Measurements from ENCODE around the gene CD68.

Gene CD68

GRCh38 chr17:7559320-7560171 lies 19.9 kb upstream of the CD68 start:
- DNase-seq = no peak

- DNase-seq = no peak
Measured at GRCh38 chr17:7560172-7561027, 19.0 kb upstream of the CD68 start.

DNA sequence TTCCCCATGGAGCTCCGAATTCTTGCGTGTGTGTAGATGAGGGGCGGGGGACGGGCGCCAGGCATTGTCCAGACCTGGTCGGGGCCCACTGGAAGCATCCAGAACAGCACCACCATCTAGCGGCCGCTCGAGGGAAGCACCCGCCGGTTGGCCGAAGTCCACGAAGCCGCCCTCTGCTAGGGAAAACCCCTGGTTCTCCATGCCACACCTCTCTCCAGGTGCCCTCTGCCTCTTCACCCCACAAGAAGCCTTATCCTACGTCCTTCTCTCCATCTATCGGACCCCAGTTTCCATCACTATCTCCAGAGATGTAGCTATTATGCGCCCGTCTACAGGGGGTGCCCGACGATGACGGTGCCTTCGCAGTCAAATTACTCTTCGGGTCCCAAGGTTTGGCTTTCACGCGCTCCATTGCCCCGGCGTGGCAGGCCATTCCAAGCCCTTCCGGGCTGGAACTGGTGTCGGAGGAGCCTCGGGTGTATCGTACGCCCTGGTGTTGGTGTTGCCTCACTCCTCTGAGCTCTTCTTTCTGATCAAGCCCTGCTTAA lies 18.3 kb upstream of the CD68 start:
- DNase-seq = peak; percentile 77 to 78

GRCh38 chr17:7561589-7562207 lies 17.7 kb upstream of the CD68 start, which contains the start of gene SENP3:
SENP3 (plus strand) TSS chr17:7561919; CDS start chr17:7563077, 1,158 bp downstream.
- DNase-seq = peak; percentile 74 to 80

GRCh38 chr17:7562208-7562605 lies 17.2 kb upstream of the CD68 start:
- no peak for DNase-seq

GRCh38 chr17:7563115-7563869 lies 16.1 kb upstream of the CD68 start:
- DNase-seq = no peak

- DNase-seq = no peak
Measured at GRCh38 chr17:7569571-7569970, 9.9 kb upstream of the CD68 start.

DNA sequence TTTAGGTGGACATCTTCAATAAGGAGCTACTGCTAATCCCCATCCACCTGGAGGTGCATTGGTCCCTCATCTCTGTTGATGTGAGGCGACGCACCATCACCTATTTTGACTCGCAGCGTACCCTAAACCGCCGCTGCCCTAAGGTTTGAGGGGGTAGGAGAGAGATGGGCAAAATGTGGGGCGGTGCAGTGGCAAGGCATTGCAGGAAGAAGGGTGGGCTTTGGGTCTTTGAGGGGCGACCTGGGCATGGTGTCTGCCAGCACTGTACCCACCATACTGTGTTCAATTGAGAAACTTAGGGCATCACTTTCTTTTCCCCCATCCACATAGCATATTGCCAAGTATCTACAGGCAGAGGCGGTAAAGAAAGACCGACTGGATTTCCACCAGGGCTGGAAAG lies 9.1 kb upstream of the CD68 start:
- DNase-seq = no peak

- no peak for DNase-seq
Measured at GRCh38 chr17:7572338-7572587, 7.2 kb upstream of the CD68 start.

DNA sequence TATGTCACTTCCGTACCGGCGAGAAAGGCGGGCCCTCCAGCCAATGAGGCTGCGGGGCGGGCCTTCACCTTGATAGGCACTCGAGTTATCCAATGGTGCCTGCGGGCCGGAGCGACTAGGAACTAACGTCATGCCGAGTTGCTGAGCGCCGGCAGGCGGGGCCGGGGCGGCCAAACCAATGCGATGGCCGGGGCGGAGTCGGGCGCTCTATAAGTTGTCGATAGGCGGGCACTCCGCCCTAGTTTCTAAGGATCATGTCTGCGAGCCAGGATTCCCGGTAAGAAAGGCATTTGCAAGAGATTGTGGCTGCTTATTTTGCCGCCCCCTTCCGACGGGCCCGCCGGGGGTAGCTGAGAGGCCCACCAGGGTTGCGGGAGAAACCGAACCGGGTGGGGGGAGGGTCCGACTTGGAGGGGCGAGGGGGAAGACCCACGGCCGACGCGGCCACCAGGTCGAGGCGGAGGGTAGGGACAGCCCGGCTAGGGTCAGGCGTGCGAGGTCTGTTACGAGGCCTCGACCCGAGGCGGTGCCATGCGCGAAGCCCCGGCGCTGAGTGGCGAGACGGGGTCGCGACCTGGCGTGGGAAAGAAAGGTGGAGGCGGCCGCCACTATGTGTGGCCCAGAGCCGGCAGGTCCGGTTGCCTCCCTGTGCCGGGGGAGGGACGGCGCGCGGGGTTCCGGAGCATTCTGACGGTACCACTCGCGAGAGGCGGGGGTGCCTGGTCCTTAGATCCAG lies 6.7 kb upstream of the CD68 start:
- DNase-seq = peak; percentile 99 to 100

- DNase-seq = peak; percentile 83 to 85
Measured at GRCh38 chr17:7573324-7574080, 5.9 kb upstream of the CD68 start.

DNA sequence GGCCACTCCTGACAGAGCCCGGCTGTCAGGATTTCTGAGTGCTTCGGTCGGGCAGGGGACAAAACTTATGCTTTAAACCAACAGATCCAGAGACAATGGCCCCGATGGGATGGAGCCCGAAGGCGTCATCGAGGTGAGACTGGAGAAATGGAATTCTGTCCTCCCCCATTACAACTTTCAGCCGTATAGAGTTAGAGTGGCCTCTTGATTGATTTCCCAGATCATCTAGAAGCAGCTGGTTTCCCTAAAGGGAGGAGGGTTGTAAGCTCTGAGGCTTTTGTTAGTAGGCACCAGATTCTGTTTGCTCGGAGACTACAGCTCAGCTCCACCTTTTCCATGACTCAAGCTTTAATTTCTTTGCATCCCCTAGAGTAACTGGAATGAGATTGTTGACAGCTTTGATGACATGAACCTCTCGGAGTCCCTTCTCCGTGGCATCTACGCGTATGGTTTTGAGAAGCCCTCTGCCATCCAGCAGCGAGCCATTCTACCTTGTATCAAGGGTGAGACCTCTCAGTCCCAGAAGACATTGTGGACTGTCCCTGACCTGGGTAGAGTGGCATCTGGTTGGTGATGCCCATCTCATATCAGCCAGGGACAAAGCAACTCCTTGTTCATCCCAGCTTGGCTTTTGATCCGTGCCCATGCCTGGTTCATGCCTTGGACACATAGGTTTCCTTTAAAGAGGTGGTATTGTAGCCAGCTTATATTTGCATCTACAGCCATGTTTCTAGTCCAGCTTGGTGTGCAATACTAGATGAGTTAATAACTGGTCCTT lies 5.1 kb upstream of the CD68 start:
- DNase-seq = no peak

- no peak for DNase-seq
Measured at GRCh38 chr17:7575481-7575883, 4.0 kb upstream of the CD68 start.

DNA sequence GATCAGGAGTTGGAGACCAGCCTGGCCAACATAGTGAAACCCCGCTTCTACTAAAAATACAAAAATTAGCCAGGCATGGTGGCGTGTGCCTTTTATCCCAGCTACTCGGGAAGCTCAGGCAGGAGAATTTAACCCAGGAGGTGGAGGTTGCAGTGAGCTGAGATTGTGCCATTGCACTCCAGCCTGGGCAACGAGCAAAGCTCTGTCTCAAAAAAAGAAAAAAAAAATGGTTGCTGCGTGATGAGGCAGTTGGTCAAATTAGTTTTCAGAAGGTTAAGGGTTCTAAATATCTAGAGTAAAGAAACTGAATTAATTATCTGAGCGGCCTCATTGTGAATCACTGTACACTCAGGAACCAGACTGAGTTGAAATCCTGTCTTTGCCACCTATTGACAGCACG lies 3.5 kb upstream of the CD68 start:
- DNase-seq = no peak

DNA sequence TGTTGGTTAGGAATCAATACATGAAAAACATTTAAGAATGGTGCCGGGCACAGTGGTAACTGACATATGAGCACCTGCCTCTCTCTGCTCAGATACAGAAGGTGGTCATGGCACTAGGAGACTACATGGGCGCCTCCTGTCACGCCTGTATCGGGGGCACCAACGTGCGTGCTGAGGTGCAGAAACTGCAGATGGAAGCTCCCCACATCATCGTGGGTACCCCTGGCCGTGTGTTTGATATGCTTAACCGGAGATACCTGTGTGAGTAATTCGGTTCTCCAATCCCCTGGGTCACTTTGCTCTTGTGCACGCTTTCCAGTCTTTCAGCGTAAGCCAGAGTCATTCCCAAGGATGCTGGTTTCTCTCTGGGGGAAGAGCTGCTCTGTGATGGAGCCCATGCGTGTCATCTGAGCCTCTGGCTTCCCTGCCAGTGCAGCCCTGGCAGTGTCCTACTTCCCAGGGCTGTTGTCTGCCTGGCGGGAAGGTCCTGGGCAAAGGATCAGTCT lies 3.0 kb upstream of the CD68 start:
- DNase-seq = no peak

- DNase-seq = no peak
Measured at GRCh38 chr17:7577327-7578199, 1.9 kb upstream of the CD68 start.

GRCh38 chr17:7579834-7580603 lies 581 bp downstream of the CD68 start:
- DNase-seq = no peak
